WTC11 (cell line): ENCODE results near the gene TUBGCP3. TPM values are rescaled to one million over a fixed set of nuclear protein-coding genes. Genes with fewer than 3 reads are reported as not detected.
A peak's percentile ranks its signal among the peaks of the same experiment; 100 is the strongest.

ENCODE experiments used
- ATAC-seq: fragments of 200-7000 bp; cut with Tn5 transposase; 2 replicates; pipeline ENCODE4 v1.10.0; 2021; ENCODE audit warnings: mild to moderate bottlenecking, moderate library complexity
- CTCF ChIA-PET: fragments of 300-600 bp; sonication (Branson Sonifier 250); formaldehyde crosslinking; loops from one replicate; lab custom pipeline; 2021; ENCODE audit warnings: antibody characterized with exemption; lab: Charles Lee
- POLR2A ChIA-PET: fragments of 350-600 bp; sonication (Branson Sonifier 250); formaldehyde crosslinking; loops from one replicate; lab custom pipeline; 2021; ENCODE audit warnings: antibody characterized with exemption; lab: Charles Lee
- DNase-seq: peaks from one replicate; pipeline ENCODE4 v3.0.0; 2021; ENCODE audit warnings: low spot score
- H3K27ac Mint-ChIP-seq: 2 replicates; pipeline ENCODE4 v1.8.0; 2021; ENCODE audit warnings: mixed read lengths
- H3K27me3 Mint-ChIP-seq: 2 replicates; pipeline ENCODE4 v1.8.0; 2021; ENCODE audit warnings: low read depth, mild to moderate bottlenecking, moderate library complexity, mixed read lengths
- H3K36me3 Mint-ChIP-seq: 2 replicates; pipeline ENCODE4 v1.8.0; 2021; ENCODE audit warnings: mixed read lengths
- H3K4me1 Mint-ChIP-seq: 2 replicates; pipeline ENCODE4 v1.8.0; 2022; ENCODE audit warnings: mixed read lengths
- H3K4me3 Mint-ChIP-seq: 2 replicates; pipeline ENCODE4 v1.8.0; 2021; ENCODE audit warnings: mild to moderate bottlenecking, moderate library complexity, mixed read lengths
- H3K9me3 Mint-ChIP-seq: 2 replicates; pipeline ENCODE4 v1.8.0; 2021; ENCODE audit warnings: mixed read lengths
- ATF1 ChIP-seq: sonication (generic); formaldehyde crosslinking; IDR thresholded peaks from 2 replicates; pipeline ENCODE4 v1.8.1; 2023; ENCODE audit warnings: mild to moderate bottlenecking, moderate library complexity, missing genetic modification reagents
- MXD4 ChIP-seq: fragments of 250-450 bp; sonication (Bioruptor Pico); IDR thresholded peaks from 2 replicates; pipeline ENCODE4 v1.8.0; 2021; ENCODE audit warnings: mild to moderate bottlenecking, moderate library complexity, borderline replicate concordance
- NFYB ChIP-seq: sonication (generic); formaldehyde crosslinking; conservative IDR thresholded peaks from 2 replicates; pipeline ENCODE4 v1.8.0; 2022; ENCODE audit warnings: low read depth, missing genetic modification reagents
- PRRX2 ChIP-seq: fragments of 250-450 bp; sonication (Bioruptor Pico); IDR thresholded peaks from 2 replicates; pipeline ENCODE4 v1.8.0; 2021; ENCODE audit warnings: mild to moderate bottlenecking
- RELA ChIP-seq: sonication (generic); formaldehyde crosslinking; IDR thresholded peaks from 2 replicates; pipeline ENCODE4 v1.8.1; 2022; ENCODE audit warnings: missing genetic modification reagents, mild to moderate bottlenecking, borderline replicate concordance
- RORB ChIP-seq: fragments of 250-450 bp; sonication (Bioruptor Pico); IDR thresholded peaks from 2 replicates; pipeline ENCODE4 v1.9.0; 2021; ENCODE audit warnings: mild to moderate bottlenecking
- SMAD4 ChIP-seq: sonication (generic); formaldehyde crosslinking; IDR thresholded peaks from 2 replicates; pipeline ENCODE4 v1.8.0; 2022; ENCODE audit warnings: mild to moderate bottlenecking, missing genetic modification reagents
- SOX15 ChIP-seq: fragments of 250-450 bp; sonication (Bioruptor Pico); IDR thresholded peaks from 2 replicates; pipeline ENCODE4 v1.9.0; 2021; ENCODE audit warnings: mild to moderate bottlenecking
- TEAD4 ChIP-seq: sonication (generic); formaldehyde crosslinking; IDR thresholded peaks from 2 replicates; pipeline ENCODE4 v1.8.0; 2022; ENCODE audit warnings: mild to moderate bottlenecking, missing genetic modification reagents
- ZNF121 ChIP-seq: sonication (generic); formaldehyde crosslinking; IDR thresholded peaks from 2 replicates; pipeline ENCODE4 v1.8.0; 2023; ENCODE audit warnings: missing genetic modification reagents
- ZNF396 ChIP-seq: fragments of 250-450 bp; sonication (Bioruptor Pico); IDR thresholded peaks from 2 replicates; pipeline ENCODE4 v1.8.0; 2021; ENCODE audit warnings: mild to moderate bottlenecking, moderate library complexity, borderline replicate concordance
- ZNF423 ChIP-seq: fragments of 250-450 bp; sonication (Bioruptor Pico); IDR thresholded peaks from 2 replicates; pipeline ENCODE4 v2.1.2; 2022; ENCODE audit warnings: mild to moderate bottlenecking, moderate library complexity
- total RNA-seq: library from RNA; stranded (reverse); gene quantifications from 3 replicates; pipeline ENCODE4 v1.2.3, GENCODE V29; 2021
- TF ChIP-seq, protein P1 (sequence below): fragments of 250-450 bp; sonication (Bioruptor Pico); IDR thresholded peaks from 2 replicates; pipeline ENCODE4 v1.9.0; 2021; ENCODE audit warnings: mild to moderate bottlenecking
- TF ChIP-seq, protein P2 (sequence below): fragments of 250-450 bp; sonication (Bioruptor Pico); conservative IDR thresholded peaks from 2 replicates; pipeline ENCODE4 v1.9.0; 2021; ENCODE audit warnings: mild to moderate bottlenecking
- TF ChIP-seq, protein P3 (sequence below): fragments of 250-450 bp; sonication (Bioruptor Pico); IDR thresholded peaks from 2 replicates; pipeline ENCODE4 v1.9.0; 2021; ENCODE audit warnings: mild to moderate bottlenecking
- TF ChIP-seq, protein P4 (sequence below): fragments of 250-450 bp; sonication (Bioruptor Pico); IDR thresholded peaks from 2 replicates; pipeline ENCODE4 v1.9.0; 2021; ENCODE audit warnings: moderate library complexity, mild to moderate bottlenecking, inconsistent platforms, borderline replicate concordance
- TF ChIP-seq, protein P5 (sequence below): sonication (generic); formaldehyde crosslinking; conservative IDR thresholded peaks from 2 replicates; pipeline ENCODE4 v1.8.1; 2023; ENCODE audit warnings: mild to moderate bottlenecking, low read depth, missing genetic modification reagents, moderate library complexity

The TUBGCP3 gene
- total RNA-seq, 1 experiment from 2014 or later, result 29.9 TPM

DNA sequence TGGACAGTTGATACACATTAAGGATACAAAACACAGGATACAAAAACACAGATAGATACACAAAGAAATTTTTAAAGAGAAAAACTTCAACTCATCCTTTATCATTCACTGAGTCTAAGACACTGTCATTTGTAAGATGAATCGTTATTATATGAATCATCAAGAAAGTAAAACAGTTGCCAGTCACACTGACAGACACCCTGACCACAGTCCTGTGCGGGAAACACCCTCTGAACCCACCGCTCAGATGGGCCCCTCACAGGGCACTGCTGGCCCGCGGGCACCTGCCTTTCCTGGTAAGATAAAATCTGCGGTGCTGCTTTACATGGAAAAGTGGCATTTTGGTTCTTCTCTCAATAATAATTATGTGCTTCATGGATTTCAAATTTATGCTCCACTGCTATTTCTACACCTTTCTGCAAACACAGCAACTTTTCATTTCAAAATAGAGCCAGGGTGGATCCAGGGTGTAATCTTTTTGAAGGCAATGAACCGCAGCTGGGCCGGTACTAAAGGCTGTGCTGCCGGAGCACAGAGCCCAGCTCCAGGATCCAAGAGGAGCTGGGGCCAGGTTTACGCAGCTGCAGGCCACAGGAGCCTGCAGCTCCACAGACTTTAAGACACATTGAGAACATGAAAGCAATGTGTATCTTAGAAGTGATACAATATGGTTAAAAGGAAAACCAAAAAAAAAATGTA is 76.8 kb downstream of the TUBGCP3 start:
- no peak for TF ChIP-seq ATF1
- no peak for TF ChIP-seq MXD4 (CRISPR knock-in tag)
- no peak for TF ChIP-seq ZNF396
- TF ChIP-seq, protein P1, sequence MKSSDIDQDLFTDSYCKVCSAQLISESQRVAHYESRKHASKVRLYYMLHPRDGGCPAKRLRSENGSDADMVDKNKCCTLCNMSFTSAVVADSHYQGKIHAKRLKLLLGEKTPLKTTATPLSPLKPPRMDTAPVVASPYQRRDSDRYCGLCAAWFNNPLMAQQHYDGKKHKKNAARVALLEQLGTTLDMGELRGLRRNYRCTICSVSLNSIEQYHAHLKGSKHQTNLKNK, result no peak
- no peak for TF ChIP-seq TEAD4 (CRISPR knock-in tag)
- TF ChIP-seq, protein P2, sequence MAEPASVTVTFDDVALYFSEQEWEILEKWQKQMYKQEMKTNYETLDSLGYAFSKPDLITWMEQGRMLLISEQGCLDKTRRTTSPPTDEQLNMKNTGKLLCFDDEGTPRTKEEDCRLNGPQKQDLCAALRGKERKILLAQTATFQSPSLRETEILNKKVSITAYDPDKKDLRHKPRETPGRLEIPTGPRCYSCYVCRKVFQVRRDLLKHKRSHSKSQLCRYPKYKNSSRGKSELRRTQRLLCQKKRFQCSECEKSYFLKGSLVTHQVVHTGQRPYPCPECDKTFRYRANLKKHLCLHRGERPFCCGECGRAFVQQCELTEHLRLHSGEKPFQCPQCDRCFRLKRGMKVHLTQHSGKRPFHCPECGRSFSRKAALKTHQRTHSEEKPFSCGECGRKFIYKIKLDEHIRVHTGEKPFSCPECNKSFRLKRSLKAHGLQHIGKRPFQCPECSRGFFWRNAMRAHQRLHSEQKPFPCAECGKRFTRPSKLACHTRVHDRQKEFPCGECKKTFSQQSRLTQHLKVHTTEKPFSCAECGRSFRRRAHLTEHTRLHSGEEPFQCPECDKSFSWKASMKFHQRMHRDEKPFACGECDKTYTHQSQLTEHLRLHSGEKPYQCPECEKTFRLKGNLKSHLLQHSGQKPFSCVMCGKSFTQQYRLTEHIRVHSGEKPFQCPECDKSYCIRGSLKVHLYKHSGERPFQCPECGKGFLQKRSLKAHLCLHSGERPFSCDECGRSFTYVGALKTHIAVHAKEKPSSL (CRISPR knock-in tag), result no peak
- TF ChIP-seq SMAD4 (CRISPR knock-in tag), result no peak
- TF ChIP-seq RELA, result no peak
- TF ChIP-seq NFYB (CRISPR knock-in tag), result no peak
- TF ChIP-seq, protein P3, sequence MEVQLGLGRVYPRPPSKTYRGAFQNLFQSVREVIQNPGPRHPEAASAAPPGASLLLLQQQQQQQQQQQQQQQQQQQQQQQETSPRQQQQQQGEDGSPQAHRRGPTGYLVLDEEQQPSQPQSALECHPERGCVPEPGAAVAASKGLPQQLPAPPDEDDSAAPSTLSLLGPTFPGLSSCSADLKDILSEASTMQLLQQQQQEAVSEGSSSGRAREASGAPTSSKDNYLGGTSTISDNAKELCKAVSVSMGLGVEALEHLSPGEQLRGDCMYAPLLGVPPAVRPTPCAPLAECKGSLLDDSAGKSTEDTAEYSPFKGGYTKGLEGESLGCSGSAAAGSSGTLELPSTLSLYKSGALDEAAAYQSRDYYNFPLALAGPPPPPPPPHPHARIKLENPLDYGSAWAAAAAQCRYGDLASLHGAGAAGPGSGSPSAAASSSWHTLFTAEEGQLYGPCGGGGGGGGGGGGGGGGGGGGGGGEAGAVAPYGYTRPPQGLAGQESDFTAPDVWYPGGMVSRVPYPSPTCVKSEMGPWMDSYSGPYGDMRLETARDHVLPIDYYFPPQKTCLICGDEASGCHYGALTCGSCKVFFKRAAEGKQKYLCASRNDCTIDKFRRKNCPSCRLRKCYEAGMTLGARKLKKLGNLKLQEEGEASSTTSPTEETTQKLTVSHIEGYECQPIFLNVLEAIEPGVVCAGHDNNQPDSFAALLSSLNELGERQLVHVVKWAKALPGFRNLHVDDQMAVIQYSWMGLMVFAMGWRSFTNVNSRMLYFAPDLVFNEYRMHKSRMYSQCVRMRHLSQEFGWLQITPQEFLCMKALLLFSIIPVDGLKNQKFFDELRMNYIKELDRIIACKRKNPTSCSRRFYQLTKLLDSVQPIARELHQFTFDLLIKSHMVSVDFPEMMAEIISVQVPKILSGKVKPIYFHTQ (CRISPR knock-in tag), result no peak
- TF ChIP-seq, protein P4, sequence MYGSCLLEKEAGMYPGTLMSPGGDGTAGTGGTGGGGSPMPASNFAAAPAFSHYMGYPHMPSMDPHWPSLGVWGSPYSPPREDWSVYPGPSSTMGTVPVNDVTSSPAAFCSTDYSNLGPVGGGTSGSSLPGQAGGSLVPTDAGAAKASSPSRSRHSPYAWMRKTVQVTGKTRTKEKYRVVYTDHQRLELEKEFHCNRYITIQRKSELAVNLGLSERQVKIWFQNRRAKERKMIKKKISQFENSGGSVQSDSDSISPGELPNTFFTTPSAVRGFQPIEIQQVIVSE, result no peak
- TF ChIP-seq SOX15 (CRISPR knock-in tag), result no peak
- no peak for TF ChIP-seq RORB (CRISPR knock-in tag)
- TF ChIP-seq ZNF121 (CRISPR knock-in tag), result no peak
- TF ChIP-seq PRRX2 (CRISPR knock-in tag), result no peak
- no peak for TF ChIP-seq ZNF423 (CRISPR knock-in tag)
- TF ChIP-seq, protein P5, sequence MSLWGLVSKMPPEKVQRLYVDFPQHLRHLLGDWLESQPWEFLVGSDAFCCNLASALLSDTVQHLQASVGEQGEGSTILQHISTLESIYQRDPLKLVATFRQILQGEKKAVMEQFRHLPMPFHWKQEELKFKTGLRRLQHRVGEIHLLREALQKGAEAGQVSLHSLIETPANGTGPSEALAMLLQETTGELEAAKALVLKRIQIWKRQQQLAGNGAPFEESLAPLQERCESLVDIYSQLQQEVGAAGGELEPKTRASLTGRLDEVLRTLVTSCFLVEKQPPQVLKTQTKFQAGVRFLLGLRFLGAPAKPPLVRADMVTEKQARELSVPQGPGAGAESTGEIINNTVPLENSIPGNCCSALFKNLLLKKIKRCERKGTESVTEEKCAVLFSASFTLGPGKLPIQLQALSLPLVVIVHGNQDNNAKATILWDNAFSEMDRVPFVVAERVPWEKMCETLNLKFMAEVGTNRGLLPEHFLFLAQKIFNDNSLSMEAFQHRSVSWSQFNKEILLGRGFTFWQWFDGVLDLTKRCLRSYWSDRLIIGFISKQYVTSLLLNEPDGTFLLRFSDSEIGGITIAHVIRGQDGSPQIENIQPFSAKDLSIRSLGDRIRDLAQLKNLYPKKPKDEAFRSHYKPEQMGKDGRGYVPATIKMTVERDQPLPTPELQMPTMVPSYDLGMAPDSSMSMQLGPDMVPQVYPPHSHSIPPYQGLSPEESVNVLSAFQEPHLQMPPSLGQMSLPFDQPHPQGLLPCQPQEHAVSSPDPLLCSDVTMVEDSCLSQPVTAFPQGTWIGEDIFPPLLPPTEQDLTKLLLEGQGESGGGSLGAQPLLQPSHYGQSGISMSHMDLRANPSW (CRISPR knock-in tag), result no peak
- ATAC-seq (no peak), DNase-seq (no peak)
- Mint-ChIP-seq H3K27ac (peak overlapping the region; percentile 87), H3K9me3 (no peaks in the 10 kb centered on the region), H3K4me3 (no peak overlapping the region), H3K36me3 (peaks cover 21% of the 10 kb centered on the region), H3K4me1 (peaks cover 15% of the 10 kb centered on the region), H3K27me3 (no peaks in the 10 kb centered on the region)
- ChIA-PET POLR2A (interaction anchor here (1.0 kb wide), 1 partner anchor 76 kb away, joined by 3 read pairs; no protein-coding TSS in a partner anchor), CTCF (interaction anchor here (0.9 to 1.3 kb wide), 3 partner anchors 67 to 1005 kb away, joined by 3 read pairs; no protein-coding TSS in a partner anchor)
